HG03095 (cell line): Measurements from ENCODE around the gene LAMTOR5.

ENCODE experiments used
- ATAC-seq: cut with Tn5 transposase; IDR thresholded peaks from one replicate; pipeline ENCODE4 v1.9.1; 2021; ENCODE audit warnings: moderate library complexity; ENCODE audit not compliant: unreplicated experiment

The LAMTOR5 gene

GRCh38 chr1:110390692-110391245 is 16.7 kb downstream of the LAMTOR5 start, which contains the start of gene SLC16A4:
Gene SLC16A4, minus strand, starts transcription at chr1:110391026. Its CDS starts 1,703 bp downstream, at chr1:110389323.
- ATAC-seq = no peak

DNA sequence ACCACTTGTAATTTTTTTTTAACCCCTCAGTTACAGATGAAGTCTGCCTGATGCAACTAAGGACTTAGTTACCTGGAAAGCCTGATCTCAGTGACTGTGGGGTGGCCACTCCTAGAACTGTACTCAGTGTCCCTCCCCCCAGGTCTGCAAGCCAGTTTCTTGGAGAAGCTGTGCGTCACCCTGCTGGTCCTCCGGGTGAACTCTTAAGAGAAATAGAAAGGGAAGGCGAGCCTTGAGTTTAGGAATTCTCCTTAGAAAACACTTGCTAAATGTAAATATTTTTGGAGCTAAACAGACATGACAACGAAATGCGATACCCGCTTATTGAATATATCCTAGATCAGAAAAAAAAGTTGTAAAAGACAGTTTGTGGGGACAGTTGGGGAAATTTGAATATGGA is 17.4 kb downstream of the LAMTOR5 start:
- ATAC-seq = no peak

- ATAC-seq = no peak
Observed at GRCh38 chr1:110387048-110387754, 20.3 kb downstream of the LAMTOR5 start.

DNA sequence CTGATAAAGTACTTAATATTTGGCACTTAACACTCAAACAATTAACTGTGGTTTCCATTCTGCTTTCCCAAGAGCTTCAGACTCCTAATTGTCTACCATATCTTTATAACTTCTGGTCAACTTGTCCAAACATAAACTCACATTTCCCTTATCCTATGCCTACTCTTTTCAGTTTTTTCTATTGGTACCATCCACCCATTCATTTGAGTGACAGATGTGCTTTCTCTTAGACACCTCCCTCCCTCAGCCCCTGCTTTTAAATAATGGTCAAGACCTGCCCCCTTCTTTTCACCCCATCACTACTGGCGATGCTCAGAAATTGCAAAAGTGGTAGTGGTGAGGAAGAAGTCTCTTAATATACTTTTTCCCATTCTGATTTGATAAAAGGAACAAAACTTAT is 22.1 kb downstream of the LAMTOR5 start:
- no peak for ATAC-seq

DNA sequence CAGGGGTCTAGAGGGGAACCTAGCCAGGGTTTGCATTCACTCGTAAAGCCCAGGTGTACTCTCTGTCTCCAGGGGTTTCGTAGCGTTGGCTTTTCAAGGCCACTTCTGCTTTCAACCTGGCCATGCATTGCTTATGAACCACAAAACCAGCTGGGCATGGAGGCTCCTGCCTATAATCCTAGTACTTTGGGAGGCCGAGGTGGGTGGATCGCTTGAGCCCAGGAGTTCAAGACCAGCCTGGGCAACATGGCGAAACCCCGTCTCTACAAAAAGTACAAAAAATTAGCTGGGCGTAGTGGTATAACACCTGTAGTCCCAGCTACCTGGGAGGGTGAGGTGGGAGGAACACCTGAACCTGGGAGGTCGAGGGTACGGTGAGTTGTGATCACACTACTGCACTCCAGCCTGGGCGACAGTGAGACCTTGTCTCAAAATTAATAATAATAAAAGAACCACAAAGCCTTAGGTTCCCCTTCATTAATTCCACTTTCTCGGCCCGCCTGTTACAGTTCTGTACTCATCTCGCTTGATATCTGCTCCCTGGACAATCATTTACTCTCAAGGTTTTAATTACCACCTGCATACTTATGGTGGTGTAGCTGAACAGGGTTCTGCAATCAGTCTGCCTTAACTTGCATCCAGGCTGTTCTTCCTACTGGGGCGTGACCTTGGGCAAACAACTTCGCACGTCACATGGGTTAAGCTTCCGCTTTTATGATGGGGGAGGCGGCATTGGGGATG is 22.7 kb downstream of the LAMTOR5 start:
- peak; percentile 50 for ATAC-seq

GRCh38 chr1:110383251-110383990 is 24.1 kb downstream of the LAMTOR5 start:
- ATAC-seq = no peak

- no peak for ATAC-seq
Observed at GRCh38 chr1:110380672-110381283, 26.7 kb downstream of the LAMTOR5 start.

DNA sequence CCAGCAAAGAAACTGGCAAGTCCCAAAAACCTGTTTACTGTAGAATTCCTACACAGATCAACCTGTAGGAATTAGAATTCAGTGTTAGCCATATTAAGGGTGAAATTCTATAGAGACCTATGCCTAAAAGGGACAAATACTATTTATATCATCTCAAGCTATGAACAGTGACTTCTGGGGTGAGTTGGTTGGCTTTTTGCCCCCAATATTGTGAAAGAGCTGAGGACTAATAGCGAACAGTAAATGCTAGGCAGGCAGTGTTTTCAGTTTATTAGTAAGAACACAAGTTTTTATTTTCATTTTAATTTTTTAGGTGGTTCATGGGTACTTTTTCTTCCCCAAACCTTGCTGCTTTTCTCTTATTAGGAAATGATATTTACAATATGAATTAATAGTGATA is 32.0 kb downstream of the LAMTOR5 start:
- no peak for ATAC-seq

- ATAC-seq = no peak
Observed at GRCh38 chr1:110370827-110371226, 36.7 kb downstream of the LAMTOR5 start.

- no peak for ATAC-seq
Observed at GRCh38 chr1:110364221-110364620, 43.3 kb downstream of the LAMTOR5 start.

- ATAC-seq = no peak
Observed at GRCh38 chr1:110361856-110362255, 45.6 kb downstream of the LAMTOR5 start.

DNA sequence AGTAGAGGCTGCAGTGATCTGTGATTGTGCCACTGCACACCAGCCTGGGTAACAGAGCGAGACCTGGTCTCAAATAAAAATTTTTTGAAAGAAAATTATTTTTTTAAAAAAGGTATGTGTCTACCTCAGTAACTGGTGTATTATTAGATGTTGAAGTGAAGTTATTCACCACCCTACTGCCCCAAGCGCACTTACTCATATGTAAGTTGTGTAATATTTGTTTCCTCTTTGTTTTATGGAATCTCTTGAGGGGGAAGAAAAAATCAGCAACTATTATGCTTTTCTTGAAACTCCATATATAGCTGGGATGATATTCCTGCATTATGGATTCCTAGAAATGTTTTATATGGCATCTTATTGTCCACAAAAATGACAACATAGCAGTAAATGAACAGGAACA is 47.1 kb downstream of the LAMTOR5 start:
- ATAC-seq = no peak

DNA sequence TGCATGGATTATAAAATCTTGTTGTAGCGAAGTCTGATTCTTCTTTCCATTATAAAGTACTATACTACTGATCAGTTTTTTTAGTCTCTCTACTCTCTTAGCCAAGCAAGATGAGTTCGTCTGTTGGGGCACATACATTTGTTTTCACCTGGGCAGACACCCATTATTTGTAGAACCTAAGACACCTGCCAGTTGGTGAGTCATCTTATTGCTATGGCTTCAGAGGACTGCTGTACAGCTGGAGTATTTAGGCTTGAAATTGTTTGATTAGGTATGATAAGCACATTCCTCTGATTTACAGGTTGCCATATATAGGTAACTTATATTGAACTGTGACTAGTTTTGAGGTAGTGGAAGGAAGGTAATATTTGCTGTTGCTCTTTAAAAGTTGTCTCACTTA is 51.1 kb downstream of the LAMTOR5 start:
- no peak for ATAC-seq

GRCh38 chr1:110355321-110355720 is 52.2 kb downstream of the LAMTOR5 start:
- ATAC-seq = no peak
